ENCODE data around the gene AQP12B.

DNA sequence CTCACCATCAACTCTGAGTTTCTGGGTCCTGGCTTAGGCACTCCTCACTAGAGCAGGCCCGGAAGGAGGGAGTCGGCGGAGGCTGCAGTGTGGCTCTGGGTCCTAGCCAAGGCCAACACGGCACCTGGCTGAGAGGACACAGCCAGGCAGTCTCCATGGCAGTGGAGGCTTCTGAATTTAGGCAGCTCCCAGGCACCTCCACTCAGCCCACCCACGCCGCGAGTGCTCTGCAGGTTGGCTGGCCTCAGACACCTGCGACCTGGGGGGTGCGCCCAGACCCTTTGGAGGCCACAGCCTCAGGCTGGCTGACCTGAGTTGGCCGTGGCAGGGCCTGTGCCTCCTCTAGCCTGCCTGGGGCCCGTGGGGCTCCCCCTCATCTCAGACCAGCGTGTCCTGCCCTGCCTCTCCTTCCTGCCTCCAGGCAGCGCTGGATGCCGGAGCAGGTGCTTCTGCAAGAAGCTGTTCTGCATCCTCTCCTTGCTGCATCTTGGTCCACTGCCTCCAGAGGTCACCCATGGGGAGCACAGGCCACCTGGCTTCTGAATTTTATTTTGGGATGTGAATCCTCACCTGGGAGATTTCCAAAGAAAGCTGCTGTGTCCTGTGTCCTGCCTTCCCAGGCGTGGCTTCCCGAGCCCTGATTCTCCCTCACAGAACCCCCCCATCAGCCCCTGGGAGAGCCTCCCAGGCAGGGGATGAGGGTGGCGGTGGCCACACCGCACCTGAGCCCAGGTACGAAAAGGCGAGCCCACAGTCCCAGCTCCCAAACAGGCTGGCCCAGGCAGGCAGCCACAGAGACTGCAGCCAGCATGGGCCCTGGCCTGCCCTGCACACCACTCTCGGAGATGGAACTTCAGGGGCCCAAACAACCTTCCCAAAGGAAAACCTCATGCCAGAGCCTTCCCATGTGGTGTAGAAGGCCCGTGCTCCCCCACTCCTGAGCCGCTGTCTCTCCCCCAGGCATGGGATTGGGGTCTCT, 32.4 kb upstream of the AQP12B start:
- TF ChIP-seq CTCF (IDR thresholded peaks at IDR 0.05) (no peak), POLR2A (IDR thresholded peaks at IDR 0.05) (no peak), POLR2AphosphoS5 (IDR thresholded peaks at IDR 0.05) (no peak)
